HCT116 (cell line): ENCODE data around the gene SPATA6. TPM values are rescaled to one million over a fixed set of nuclear protein-coding genes. Genes with fewer than 3 reads are reported as not detected.

Experiments
- ATAC-seq: fragments of 200-7000 bp; cut with Tn5 transposase; 2 replicates; pipeline ENCODE4 v1.9.1; 2020; ENCODE audit warnings: mild to moderate bottlenecking, moderate library complexity
- BruUV-seq: library from RNA; stranded (reverse); fragments of 400-500 nt; replicated peaks from 2 replicates; lab custom pipeline; 2021; lab: Mats Ljungman, UMichigan
- CTCF ChIA-PET: fragments of 300-600 bp; sonication (Branson Sonifier 250); formaldehyde crosslinking; loops from one replicate; lab custom pipeline; 2021; ENCODE audit warnings: antibody characterized with exemption; lab: Charles Lee
- POLR2A ChIA-PET: fragments of 300-600, 350-600 bp; sonication (Branson Sonifier 250); formaldehyde crosslinking; loops from one replicate; lab custom pipeline; 2021; ENCODE audit warnings: antibody characterized with exemption; lab: Charles Lee
- RAD21 ChIA-PET, 2 experiments: fragments of 300-600 bp; sonication (Branson Sonifier 250); formaldehyde crosslinking; loops; one replicate each; lab custom pipeline; 2023; ENCODE audit warnings: low total read pairs in 2 of 2; ENCODE audit not compliant: uncharacterized antibody in 2 of 2, unreplicated experiment in 2 of 2, low non-redundant PET in 1 of 2; lab: Charles Lee
- DNase-seq: peaks from one replicate; pipeline ENCODE4 v3.0.0-alpha.2; 2010; ENCODE audit warnings: low read depth, low spot score
- H2AFZ ChIP-seq: fragments of 200-600 bp; shearing (Covaris generic), sonication (generic); 2 replicates; pipeline ENCODE4 v1.6.1; 2017; ENCODE audit warnings: low read depth, mixed run types, mixed read lengths, antibody characterized with exemption, low read length; ENCODE audit not compliant: poor library complexity, severe bottlenecking
- H3K27ac ChIP-seq: 2 replicates; pipeline ENCODE4 v1.5.1; 2012; ENCODE audit warnings: low read depth, low read length
- H3K27me3 ChIP-seq: fragments of 200-600 bp; sonication (generic); 2 replicates; pipeline ENCODE4 v1.6.1; 2016; ENCODE audit warnings: mixed run types, low read length, mixed read lengths; ENCODE audit not compliant: insufficient read depth
- H3K36me3 ChIP-seq, 2 experiments: fragments of 200-500 bp in 1 of 2; fragments of 200-600 bp in 1 of 2; sonication (Bioruptor generic) in 1 of 2; sonication (generic) in 1 of 2; 2 replicates each; pipeline versions ENCODE4 v1.5.1 to v1.6.1; 2014 to 2016; ENCODE audit warnings: low read length in 2 of 2, inconsistent platforms in 1 of 2, mixed read lengths in 1 of 2, mixed run types in 1 of 2; ENCODE audit not compliant: insufficient read depth in 2 of 2, control insufficient read depth in 1 of 2
- H3K4me1 ChIP-seq, 2 experiments: fragments of 200-600 bp in 1 of 2; sonication (generic) in 1 of 2; 2 replicates each; pipeline versions ENCODE4 v1.5.1 to v1.6.1; 2012 to 2017; ENCODE audit warnings: low read length in 2 of 2, inconsistent platforms in 1 of 2, mild to moderate bottlenecking in 1 of 2, mixed read lengths in 1 of 2, mixed run types in 1 of 2, moderate library complexity in 1 of 2; ENCODE audit not compliant: insufficient read depth in 2 of 2, control insufficient read depth in 1 of 2
- H3K4me2 ChIP-seq: fragments of 200-600 bp; sonication (generic); 2 replicates; pipeline ENCODE4 v1.6.1; 2017; ENCODE audit warnings: mixed run types, low read length, mixed read lengths
- H3K4me3 ChIP-seq, 2 experiments: fragments of 200-600 bp in 1 of 2; sonication (generic) in 1 of 2; replicated peaks in 1 of 2; 2 replicates each; pipeline ENCODE4 v1.5.1; 2011 to 2016; ENCODE audit warnings: low read length in 2 of 2, control low read depth in 1 of 2, low read depth in 1 of 2, mild to moderate bottlenecking in 1 of 2, mixed read lengths in 1 of 2, mixed run types in 1 of 2
- H3K79me2 ChIP-seq: fragments of 200-600 bp; sonication (generic); 2 replicates; pipeline ENCODE4 v1.6.1; 2017; ENCODE audit warnings: mild to moderate bottlenecking, mixed run types, low read length, moderate library complexity, mixed read lengths; ENCODE audit not compliant: insufficient read depth
- H3K9ac ChIP-seq: fragments of 200-600 bp; sonication (generic); 2 replicates; pipeline ENCODE4 v1.6.1; 2016; ENCODE audit warnings: low read length, mixed read lengths
- H3K9me2 ChIP-seq: fragments of 200-600 bp; sonication (generic), shearing (Covaris generic); 2 replicates; pipeline ENCODE4 v1.6.1; 2017; ENCODE audit warnings: mixed run types, mild to moderate bottlenecking, moderate library complexity; ENCODE audit not compliant: insufficient read depth
- H3K9me3 ChIP-seq, 2 experiments: fragments of 200-500 bp in 1 of 2; fragments of 200-600 bp in 1 of 2; sonication (Bioruptor generic) in 1 of 2; sonication (generic) in 1 of 2; 2 replicates each; pipeline ENCODE4 v1.6.1; 2014 to 2017; ENCODE audit warnings: low read length in 2 of 2, mixed read lengths in 2 of 2, inconsistent platforms in 1 of 2, low read depth in 1 of 2, mild to moderate bottlenecking in 1 of 2, mixed run types in 1 of 2, moderate library complexity in 1 of 2; ENCODE audit not compliant: control insufficient read depth in 1 of 2, insufficient read depth in 1 of 2
- H4K20me1 ChIP-seq: fragments of 200-600 bp; sonication (generic), shearing (Covaris generic); 2 replicates; pipeline ENCODE4 v1.6.1; 2017; ENCODE audit warnings: mixed run types, mild to moderate bottlenecking, moderate library complexity; ENCODE audit not compliant: insufficient read depth
- CEBPB ChIP-seq: IDR thresholded peaks from 2 replicates; pipeline ENCODE4 v1.6.1; 2012; ENCODE audit warnings: low read depth
- EGR1 ChIP-seq: IDR thresholded peaks from 2 replicates; pipeline ENCODE4 v1.6.1; 2012; ENCODE audit warnings: low read depth
- ELF1 ChIP-seq: IDR thresholded peaks from 2 replicates; pipeline ENCODE4 v1.6.1; 2012; ENCODE audit warnings: low read depth, borderline replicate concordance
- EZH2phosphoT487 ChIP-seq: fragments of 200-600 bp; IDR thresholded peaks from 2 replicates; pipeline ENCODE4 v1.6.1; 2018; ENCODE audit warnings: antibody characterized with exemption, borderline replicate concordance
- FOSL1 ChIP-seq: IDR thresholded peaks from 2 replicates; pipeline ENCODE4 v1.6.1; 2012; ENCODE audit warnings: low read depth
- JUND ChIP-seq: IDR thresholded peaks from 2 replicates; pipeline ENCODE4 v1.6.1; 2012
- POLR2A ChIP-seq: IDR thresholded peaks from 2 replicates; pipeline ENCODE4 v1.7.0; 2011; ENCODE audit warnings: borderline replicate concordance; ENCODE audit not compliant: insufficient read depth, insufficient read length; ENCODE audit errors: extremely low read depth
- POLR2AphosphoS5 ChIP-seq: IDR thresholded peaks from 2 replicates; pipeline ENCODE4 v1.6.1; 2011; ENCODE audit warnings: mild to moderate bottlenecking, low read depth, low read length, moderate library complexity
- RAD21 ChIP-seq: IDR thresholded peaks from 2 replicates; pipeline ENCODE4 v1.6.1; 2012; ENCODE audit warnings: low read depth, mild to moderate bottlenecking
- SIN3A ChIP-seq: IDR thresholded peaks from 2 replicates; pipeline ENCODE4 v1.6.1; 2012; ENCODE audit warnings: low read depth
- SP1 ChIP-seq: IDR thresholded peaks from 2 replicates; pipeline ENCODE4 v1.6.1; 2012; ENCODE audit warnings: low read depth
- SRF ChIP-seq: IDR thresholded peaks from 2 replicates; pipeline ENCODE4 v1.6.1; 2012; ENCODE audit warnings: low read depth
- TCF7L2 ChIP-seq: IDR thresholded peaks from 2 replicates; pipeline ENCODE4 v1.7.0; 2011; ENCODE audit warnings: borderline replicate concordance, inconsistent platforms; ENCODE audit not compliant: insufficient read depth, insufficient read length; ENCODE audit errors: extremely low read depth
- YY1 ChIP-seq: IDR thresholded peaks from 2 replicates; pipeline ENCODE4 v1.6.1; 2011; ENCODE audit warnings: low read length, low read depth, moderate library complexity, mild to moderate bottlenecking; ENCODE audit not compliant: insufficient replicate concordance; ENCODE audit errors: extremely low read depth
- ZFX ChIP-seq: fragments of 450-650 bp; IDR thresholded peaks from 2 replicates; pipeline ENCODE4 v1.6.1; 2017
- intact Hi-C: fragments of 100-400 bp; cut with micrococcal nuclease; formaldehyde crosslinking; loops from 2 replicates; pipeline ENCODE4 v1.10.0; 2022
- total RNA-seq: library from RNA; stranded (reverse); gene quantifications from one replicate; pipeline ENCODE4 v1.2.1, GENCODE V29; 2021; ENCODE audit not compliant: unreplicated experiment
- TF ChIP-seq, protein P1 (sequence below): IDR thresholded peaks from 2 replicates; pipeline ENCODE4 v1.6.1; 2012; ENCODE audit warnings: low read depth
- TF ChIP-seq, protein P2 (sequence below), 3 experiments: fragments of 200-600 bp in 1 of 3; sonication (generic) in 1 of 3; IDR thresholded peaks in 2 of 3; conservative IDR thresholded peaks in 1 of 3; 2 replicates each; pipeline ENCODE4 v1.5.1; 2012 to 2017; ENCODE audit warnings: low read depth in 2 of 3, low read length in 2 of 3, antibody characterized with exemption in 1 of 3, borderline replicate concordance in 1 of 3, control low read depth in 1 of 3, mild to moderate bottlenecking in 1 of 3, mixed read lengths in 1 of 3, mixed run types in 1 of 3, moderate library complexity in 1 of 3; ENCODE audit not compliant: insufficient read depth in 1 of 3
- TF ChIP-seq, protein P3 (sequence below): IDR thresholded peaks from 2 replicates; pipeline ENCODE4 v1.6.1; 2012
- TF ChIP-seq, protein P4 (sequence below): IDR thresholded peaks from 2 replicates; pipeline ENCODE4 v1.6.1; 2011; ENCODE audit warnings: mild to moderate bottlenecking, low read length, moderate library complexity; ENCODE audit not compliant: insufficient replicate concordance; ENCODE audit errors: extremely low read depth
- TF ChIP-seq, protein P5 (sequence below): IDR thresholded peaks from 2 replicates; pipeline ENCODE4 v1.6.1; 2012

Gene SPATA6
- total RNA-seq, 1 experiment from 2014 or later, result 8.6 TPM

DNA sequence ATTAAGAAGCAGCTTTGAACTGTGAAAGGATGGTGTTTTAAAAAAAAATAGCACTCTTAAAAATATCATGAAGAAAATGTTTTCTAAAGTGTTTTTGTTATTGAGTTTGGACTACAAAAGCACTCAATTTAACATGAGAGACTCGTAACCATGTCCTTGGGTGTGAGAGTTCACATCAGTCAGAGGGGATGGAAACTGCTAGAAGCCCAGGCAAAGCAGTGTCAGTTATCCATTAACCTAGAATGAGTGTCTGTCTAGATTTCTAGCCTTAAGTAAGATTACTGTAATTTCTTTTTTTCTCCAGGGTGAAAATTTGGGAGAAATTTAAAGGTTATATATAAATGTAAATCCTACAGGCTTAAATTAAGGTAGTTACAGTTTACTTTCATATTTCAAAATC, 217.8 kb downstream of the SPATA6 start (continued):
- TF ChIP-seq, protein P1, sequence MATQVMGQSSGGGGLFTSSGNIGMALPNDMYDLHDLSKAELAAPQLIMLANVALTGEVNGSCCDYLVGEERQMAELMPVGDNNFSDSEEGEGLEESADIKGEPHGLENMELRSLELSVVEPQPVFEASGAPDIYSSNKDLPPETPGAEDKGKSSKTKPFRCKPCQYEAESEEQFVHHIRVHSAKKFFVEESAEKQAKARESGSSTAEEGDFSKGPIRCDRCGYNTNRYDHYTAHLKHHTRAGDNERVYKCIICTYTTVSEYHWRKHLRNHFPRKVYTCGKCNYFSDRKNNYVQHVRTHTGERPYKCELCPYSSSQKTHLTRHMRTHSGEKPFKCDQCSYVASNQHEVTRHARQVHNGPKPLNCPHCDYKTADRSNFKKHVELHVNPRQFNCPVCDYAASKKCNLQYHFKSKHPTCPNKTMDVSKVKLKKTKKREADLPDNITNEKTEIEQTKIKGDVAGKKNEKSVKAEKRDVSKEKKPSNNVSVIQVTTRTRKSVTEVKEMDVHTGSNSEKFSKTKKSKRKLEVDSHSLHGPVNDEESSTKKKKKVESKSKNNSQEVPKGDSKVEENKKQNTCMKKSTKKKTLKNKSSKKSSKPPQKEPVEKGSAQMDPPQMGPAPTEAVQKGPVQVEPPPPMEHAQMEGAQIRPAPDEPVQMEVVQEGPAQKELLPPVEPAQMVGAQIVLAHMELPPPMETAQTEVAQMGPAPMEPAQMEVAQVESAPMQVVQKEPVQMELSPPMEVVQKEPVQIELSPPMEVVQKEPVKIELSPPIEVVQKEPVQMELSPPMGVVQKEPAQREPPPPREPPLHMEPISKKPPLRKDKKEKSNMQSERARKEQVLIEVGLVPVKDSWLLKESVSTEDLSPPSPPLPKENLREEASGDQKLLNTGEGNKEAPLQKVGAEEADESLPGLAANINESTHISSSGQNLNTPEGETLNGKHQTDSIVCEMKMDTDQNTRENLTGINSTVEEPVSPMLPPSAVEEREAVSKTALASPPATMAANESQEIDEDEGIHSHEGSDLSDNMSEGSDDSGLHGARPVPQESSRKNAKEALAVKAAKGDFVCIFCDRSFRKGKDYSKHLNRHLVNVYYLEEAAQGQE, result no peak
- no peak for TF ChIP-seq EGR1
- TF ChIP-seq SP1, result no peak
- TF ChIP-seq ZFX, result no peak
- no peak for TF ChIP-seq SRF
- TF ChIP-seq CEBPB, result no peak
- TF ChIP-seq YY1, result no peak
- TF ChIP-seq, all 23 proteins: peak for 0

DNA sequence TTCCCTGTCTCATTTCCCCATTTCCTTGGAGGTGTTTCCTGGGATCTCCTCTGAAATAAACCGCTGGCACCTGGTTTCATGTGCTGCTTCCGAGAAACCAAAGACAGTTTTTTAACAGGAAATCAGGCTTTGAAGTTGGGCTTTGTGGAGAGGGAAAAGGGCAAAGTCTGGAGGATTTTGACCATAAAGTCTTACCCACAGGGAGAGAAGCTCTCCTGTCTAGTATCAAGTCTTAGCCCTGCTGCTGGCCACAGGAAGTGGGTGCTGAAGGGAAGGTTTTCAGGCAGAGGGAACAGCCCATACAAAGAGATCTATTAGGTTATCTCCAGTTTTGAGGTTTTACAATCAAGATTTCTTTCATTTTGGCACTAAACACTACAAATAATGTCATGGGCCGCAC, 220.2 kb downstream of the SPATA6 start:
- Histone ChIP-seq H4K20me1 (no peaks in the 10 kb centered on the region), H3K9me3 (no peaks in the 10 kb centered on the region), H3K27ac (no peak overlapping the region), H3K9ac (no peak overlapping the region), H2AFZ (no peak overlapping the region), H3K9me2 (no peaks in the 10 kb centered on the region), H3K27me3 (no peaks in the 10 kb centered on the region), H3K79me2 (no peaks in the 10 kb centered on the region), H3K36me3 (no peaks in the 10 kb centered on the region), H3K4me2 (no peak overlapping the region), H3K4me1 (no peaks in the 10 kb centered on the region), H3K4me3 (no peak overlapping the region)
- ATAC-seq (no peak), DNase-seq (no peak)
- POLR2A ChIA-PET, result no interaction called here
- intact Hi-C loops, result no loop called here
- CTCF ChIA-PET, result no interaction called here
- BruUV-seq, result no TSS peak
- RAD21 ChIA-PET, result no interaction called here
- TF ChIP-seq, protein P2, sequence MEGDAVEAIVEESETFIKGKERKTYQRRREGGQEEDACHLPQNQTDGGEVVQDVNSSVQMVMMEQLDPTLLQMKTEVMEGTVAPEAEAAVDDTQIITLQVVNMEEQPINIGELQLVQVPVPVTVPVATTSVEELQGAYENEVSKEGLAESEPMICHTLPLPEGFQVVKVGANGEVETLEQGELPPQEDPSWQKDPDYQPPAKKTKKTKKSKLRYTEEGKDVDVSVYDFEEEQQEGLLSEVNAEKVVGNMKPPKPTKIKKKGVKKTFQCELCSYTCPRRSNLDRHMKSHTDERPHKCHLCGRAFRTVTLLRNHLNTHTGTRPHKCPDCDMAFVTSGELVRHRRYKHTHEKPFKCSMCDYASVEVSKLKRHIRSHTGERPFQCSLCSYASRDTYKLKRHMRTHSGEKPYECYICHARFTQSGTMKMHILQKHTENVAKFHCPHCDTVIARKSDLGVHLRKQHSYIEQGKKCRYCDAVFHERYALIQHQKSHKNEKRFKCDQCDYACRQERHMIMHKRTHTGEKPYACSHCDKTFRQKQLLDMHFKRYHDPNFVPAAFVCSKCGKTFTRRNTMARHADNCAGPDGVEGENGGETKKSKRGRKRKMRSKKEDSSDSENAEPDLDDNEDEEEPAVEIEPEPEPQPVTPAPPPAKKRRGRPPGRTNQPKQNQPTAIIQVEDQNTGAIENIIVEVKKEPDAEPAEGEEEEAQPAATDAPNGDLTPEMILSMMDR (IDR thresholded peaks at IDR 0.05 in 2 of 3, conservative IDR thresholded peaks at IDR 0.05 in 1 of 3; ENCODE audit: borderline replicate concordance in 1 of 3, insufficient read depth in 1 of 3, low read depth in 2 of 3, low read length in 2 of 3), result no peak
- TF ChIP-seq YY1 (no peak), CEBPB (no peak), EZH2phosphoT487 (no peak), FOSL1 (no peak), SIN3A (no peak), TCF7L2 (no peak), POLR2AphosphoS5 (no peak), JUND (no peak), RAD21 (no peak), POLR2A (no peak), SP1 (no peak), ELF1 (no peak)
- TF ChIP-seq, protein P3, sequence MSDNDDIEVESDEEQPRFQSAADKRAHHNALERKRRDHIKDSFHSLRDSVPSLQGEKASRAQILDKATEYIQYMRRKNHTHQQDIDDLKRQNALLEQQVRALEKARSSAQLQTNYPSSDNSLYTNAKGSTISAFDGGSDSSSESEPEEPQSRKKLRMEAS, result no peak
- TF ChIP-seq, protein P4, sequence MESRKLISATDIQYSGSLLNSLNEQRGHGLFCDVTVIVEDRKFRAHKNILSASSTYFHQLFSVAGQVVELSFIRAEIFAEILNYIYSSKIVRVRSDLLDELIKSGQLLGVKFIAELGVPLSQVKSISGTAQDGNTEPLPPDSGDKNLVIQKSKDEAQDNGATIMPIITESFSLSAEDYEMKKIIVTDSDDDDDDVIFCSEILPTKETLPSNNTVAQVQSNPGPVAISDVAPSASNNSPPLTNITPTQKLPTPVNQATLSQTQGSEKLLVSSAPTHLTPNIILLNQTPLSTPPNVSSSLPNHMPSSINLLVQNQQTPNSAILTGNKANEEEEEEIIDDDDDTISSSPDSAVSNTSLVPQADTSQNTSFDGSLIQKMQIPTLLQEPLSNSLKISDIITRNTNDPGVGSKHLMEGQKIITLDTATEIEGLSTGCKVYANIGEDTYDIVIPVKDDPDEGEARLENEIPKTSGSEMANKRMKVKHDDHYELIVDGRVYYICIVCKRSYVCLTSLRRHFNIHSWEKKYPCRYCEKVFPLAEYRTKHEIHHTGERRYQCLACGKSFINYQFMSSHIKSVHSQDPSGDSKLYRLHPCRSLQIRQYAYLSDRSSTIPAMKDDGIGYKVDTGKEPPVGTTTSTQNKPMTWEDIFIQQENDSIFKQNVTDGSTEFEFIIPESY, result no peak
- TF ChIP-seq, protein P5, sequence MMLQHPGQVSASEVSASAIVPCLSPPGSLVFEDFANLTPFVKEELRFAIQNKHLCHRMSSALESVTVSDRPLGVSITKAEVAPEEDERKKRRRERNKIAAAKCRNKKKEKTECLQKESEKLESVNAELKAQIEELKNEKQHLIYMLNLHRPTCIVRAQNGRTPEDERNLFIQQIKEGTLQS, result no peak
